C4-2B (cell line): ENCODE data around the gene RPLP1.

Experiments
- ZFX ChIP-seq: fragments of 450-650 bp; IDR thresholded peaks from 2 replicates; pipeline ENCODE4 v1.6.1; 2017
- TF ChIP-seq, protein P1 (sequence below): fragments of 450-650 bp; conservative IDR thresholded peaks from 2 replicates; pipeline ENCODE4 v1.5.1; 2017; ENCODE audit warnings: mild to moderate bottlenecking

DNA sequence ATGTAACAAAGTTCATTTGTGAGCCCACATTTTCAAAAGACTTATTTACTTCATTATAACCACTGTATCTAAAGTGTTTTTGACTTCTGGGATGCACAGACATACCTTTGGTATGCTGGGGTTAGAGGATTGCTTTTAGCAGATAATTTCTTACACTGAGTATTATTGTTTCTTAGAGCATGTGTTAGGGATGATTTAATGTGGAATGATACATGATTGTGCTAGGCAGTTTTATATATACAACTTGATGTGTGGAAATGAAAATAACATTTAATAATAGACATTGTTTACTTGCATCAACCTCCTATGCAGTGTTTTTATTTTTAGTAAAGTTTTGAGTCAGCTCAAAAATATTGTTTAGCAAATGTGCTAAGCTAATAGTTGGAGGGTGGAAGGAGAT lies 35.0 kb upstream of the RPLP1 start:
- TF ChIP-seq, protein P1, sequence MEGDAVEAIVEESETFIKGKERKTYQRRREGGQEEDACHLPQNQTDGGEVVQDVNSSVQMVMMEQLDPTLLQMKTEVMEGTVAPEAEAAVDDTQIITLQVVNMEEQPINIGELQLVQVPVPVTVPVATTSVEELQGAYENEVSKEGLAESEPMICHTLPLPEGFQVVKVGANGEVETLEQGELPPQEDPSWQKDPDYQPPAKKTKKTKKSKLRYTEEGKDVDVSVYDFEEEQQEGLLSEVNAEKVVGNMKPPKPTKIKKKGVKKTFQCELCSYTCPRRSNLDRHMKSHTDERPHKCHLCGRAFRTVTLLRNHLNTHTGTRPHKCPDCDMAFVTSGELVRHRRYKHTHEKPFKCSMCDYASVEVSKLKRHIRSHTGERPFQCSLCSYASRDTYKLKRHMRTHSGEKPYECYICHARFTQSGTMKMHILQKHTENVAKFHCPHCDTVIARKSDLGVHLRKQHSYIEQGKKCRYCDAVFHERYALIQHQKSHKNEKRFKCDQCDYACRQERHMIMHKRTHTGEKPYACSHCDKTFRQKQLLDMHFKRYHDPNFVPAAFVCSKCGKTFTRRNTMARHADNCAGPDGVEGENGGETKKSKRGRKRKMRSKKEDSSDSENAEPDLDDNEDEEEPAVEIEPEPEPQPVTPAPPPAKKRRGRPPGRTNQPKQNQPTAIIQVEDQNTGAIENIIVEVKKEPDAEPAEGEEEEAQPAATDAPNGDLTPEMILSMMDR: no peak
- no peak for TF ChIP-seq ZFX
